HG03439 (cell line): Measurements from ENCODE around the gene DHRSX.
"Not testable (repeated sequence)": the region's sequence is repeated elsewhere in the genome, so short reads cannot be mapped to it uniquely, and the experiment has no call there.

Source experiments
- ATAC-seq: cut with Tn5 transposase; IDR thresholded peaks from one replicate; pipeline ENCODE4 v1.9.1; 2021; ENCODE audit warnings: mild to moderate bottlenecking, moderate library complexity; ENCODE audit not compliant: unreplicated experiment

Gene DHRSX

DNA sequence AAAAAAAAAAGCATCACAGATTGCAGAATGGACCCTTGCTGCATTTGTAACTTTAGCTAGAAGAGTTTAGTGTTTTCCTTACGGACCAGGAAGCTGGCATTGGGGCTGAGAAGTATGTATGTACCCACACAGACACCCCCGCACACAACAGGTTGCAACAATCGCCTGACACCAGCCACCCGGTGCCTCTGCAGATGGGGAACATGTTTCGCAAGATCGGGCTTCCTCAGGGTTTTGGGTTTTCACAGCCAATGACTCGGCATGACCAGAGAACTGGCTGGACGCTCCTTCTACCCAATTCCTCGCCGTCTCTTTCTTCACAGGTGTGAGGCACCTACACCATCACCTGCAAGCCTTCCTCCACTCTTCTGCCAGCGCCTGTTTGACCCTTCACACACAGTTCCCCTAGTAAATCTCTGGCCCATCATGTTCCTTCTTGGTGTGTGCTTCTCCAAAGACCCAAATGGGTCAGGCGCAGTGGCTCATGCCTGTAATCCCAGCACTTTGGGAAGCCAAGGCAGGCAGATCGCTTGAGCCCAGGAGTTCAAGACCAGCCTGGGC, 70.4 kb downstream of the DHRSX start:
- no peak for ATAC-seq

DNA sequence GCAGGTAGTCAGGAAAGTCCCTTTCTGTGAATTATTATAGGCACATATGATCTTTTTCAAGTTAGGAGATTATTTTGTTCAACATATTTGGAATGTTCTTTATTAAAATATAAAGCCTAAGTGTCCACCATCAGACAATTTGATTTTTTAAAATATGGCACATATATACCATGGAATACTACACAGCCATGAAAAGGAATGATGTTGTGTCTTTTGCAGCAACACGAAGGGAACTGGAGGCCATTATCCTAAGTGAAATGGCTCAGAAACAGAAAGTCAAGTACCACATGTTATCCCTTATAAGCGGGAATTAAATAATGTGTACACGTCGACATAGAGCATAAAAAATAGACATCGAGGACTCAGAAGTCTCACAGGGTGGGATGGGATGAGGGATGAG, 73.0 kb downstream of the DHRSX start:
- no peak for ATAC-seq

DNA sequence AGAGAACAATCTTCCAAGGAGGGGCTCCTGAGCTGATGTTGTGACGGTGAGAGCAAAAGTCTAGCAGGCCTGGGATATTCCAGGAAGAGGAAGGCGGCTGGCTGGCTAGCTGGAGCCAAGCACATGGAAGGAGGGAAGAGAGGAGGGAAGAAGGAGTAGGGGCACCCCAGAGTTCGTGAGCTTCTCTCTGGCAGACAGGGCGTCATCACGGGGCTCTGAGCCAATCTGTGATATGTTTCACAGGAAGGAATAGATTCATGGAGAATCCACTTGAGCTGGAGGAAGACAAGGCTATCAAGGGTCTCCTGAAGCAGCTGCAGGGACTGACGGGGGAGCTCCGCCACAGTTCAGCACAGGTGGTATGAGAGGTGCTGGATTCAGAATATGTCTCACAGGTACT, 73.6 kb downstream of the DHRSX start:
- ATAC-seq, result no peak

DNA sequence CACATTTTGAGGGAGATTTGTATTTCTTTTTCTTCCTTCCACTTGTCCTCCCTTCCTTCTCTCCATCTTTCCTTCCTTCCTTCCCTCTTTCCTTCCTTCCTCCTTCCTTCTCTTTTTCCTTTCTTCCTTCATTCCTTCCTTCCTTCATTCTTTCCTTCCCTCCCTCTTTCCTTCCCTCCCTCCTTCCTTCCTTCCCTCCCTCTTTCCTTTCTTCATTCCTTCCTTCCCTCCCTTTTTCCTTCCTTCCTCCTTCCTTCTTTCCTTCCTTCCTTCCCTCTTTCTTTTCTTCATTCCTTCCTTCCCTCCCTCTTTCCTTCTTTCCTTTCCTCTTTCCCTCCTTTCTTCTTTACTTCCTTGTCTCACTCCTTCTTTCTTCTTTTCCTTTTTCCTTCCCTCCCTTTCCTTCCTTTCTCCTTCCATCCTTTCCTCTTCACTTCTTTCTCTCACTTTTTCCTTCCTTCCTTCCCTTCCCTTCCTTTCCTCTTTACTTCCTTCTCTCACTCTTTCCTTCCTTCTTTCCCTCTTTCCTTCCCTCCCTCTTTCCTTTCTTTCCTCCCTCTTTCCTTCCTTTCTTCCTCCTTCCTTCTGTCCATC, 74.4 kb downstream of the DHRSX start:
- no peak for ATAC-seq

DNA sequence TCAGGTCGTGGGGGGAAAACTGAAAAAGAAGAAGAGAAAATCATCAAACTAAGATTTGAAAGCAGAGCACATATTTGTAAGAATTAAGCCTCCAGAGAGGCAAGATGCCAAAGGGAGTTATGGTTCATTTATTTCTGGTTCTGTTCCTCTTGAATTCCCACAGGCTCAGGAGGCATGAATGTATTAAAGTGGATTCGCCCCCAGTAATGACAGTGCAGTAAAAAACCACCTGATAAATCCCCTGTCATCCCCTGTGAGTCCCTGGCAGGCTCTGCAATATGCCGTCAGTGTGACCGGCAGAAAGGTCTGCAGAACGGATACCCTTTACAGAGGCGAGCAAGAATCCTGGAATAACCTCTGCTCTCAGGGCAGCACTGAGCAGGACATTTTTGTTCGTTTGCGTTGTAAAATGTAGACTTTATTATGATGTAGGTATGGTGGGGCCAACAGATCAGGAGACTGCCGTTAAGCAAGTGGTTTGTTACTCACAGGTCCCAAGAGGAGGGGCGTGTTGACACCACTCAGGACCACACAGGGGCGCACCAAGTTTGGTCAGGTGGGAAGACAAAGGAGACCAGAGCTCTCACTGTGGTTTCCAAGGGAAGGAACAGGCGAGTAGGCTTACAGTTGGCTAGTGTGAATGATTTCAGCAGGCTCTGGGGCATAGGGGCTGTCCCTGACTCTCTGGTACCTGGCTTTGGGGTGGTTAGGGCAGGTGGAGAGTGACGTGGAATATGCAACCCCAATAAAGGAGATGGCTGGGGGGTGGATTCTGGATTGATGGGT, 75.3 kb downstream of the DHRSX start:
- ATAC-seq, result no peak

DNA sequence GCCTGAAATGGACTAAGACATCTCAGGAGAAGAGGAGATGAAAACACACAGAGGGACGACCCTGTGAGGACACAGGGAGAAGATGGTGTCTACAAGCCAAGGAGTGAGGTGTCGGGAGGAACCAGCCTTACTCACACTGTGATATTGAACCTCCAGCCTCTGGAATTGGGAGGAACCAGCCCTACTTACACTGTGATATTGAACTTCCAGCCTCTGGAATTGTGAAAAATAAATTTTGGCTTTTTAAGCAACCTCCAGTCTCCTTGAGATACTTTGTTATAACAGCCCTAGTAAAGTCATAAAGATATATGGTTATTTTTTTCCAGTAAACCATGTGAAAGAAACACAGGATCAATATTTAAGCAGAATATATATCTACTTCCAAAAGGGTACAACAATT, 76.5 kb downstream of the DHRSX start:
- no peak for ATAC-seq

DNA sequence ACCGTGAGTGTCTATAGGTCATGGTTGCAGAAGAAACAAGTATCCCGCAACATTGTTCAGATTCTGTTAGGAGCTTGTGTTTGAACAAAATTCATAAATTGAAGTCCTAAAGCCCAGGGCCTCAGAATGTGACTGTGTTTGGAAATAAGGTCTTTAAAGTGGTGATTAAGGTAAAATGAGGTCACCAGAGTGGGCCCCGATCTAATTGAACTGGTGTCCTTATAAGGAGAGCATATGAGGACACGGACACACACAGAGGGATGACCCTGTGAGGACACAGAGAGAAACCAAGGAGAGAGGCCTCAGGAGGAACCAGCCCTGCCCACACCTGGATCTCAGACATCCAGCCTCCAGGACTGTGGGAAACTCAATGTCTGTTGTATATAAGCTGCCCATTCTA, 76.9 kb downstream of the DHRSX start:
- ATAC-seq, result no peak

DNA sequence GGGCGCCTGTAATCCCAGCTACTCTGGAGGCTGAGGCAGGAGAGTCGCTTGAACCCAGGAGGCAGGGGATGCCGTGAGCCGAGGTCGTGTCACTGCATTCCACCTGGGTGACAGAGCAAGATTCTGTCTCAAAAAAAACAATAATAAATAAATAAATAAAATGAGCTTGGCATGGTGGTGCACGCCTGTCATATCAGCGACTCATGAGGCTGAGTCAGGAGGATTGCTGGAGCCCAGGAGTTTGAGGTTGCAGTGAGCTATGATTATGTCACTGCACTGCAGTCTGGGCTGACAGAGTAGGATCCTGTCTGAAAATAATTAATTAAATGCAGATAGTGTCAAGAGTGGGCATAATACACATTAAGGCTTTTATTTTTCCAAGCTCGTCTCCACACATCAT, 77.5 kb downstream of the DHRSX start:
- ATAC-seq, result no peak

DNA sequence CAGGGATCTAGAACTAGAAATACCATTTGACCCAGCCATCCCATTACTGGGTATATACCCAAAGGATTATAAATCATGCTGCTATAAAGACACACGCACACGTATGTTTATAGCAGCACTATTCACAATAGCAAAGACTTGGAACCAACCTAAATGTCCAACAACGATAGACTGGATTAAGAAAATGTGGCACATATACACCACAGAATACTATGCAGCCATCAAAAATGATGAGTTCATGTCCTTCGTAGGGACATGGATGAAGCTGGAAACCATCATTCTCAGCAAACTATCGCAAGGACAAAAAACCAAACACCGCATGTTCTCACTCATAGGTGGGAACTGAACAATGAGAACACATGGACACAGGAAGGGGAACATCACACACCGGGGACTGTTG, 81.4 kb downstream of the DHRSX start:
- not testable (repeated sequence) for ATAC-seq

DNA sequence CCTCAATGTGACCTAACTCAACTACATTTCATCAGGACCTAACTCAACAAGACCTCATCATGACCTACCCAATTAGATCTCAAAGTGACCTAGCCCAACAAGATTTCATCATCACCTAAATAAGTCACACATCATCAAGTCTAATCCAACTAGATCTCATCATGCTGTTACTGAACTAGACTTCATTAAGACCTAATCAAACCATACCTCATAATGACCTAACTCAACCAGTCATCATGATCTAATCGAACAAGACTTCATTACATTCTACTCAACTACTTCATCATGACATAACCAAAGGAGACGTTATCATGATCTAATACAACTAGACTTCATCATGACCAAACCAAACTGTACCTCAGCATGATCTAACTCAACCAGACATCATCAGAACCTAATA, 82.8 kb downstream of the DHRSX start:
- no peak for ATAC-seq

DNA sequence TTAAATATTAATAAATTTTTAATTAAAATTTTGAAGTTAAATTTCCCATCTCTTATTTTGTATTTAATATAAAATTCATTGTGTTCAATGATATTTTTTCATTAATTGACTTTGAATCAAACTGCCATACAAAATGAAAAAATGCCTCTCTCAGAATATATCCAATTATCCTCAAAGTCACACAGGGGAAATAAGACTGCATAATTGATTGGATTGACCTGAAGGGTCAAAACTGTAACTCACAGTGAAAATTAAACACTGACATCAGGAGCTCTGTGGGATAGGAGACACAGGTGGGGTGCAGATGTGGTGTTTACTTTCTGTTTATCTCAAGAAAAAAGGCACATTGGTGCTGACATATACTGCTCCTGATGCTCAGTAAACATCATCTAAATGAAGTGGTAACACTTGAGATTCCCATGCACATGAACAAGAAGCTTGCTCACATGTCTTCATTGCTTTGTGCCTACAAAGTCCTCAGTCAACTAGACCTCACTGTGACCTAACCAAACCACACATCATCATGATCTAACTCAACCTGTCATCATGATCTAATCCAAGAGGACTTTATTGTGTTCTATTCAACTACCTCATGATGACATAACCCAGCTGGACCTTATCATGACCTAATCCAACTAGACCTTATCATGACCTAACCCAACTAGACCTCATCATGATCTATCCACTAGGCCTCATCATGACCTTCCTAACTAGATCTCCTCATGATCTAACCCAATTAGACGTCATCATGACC, 83.7 kb downstream of the DHRSX start:
- no peak for ATAC-seq

DNA sequence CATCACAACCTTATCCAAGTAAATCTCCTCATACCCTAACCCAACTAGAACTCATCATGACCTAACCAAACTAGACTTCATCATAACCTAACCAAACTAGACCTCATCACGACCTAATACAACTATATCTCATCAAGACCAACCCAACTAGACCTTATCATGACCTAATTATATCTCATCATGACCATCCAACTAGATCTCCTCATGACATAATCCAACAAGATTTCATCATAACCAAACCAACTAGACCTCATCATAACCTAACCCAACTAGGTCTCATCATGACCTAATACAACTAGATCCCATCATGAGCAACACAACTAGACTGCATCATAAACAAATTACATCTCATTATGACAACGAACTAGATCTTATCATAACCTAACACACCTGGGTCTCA, 86.4 kb downstream of the DHRSX start:
- no peak for ATAC-seq

DNA sequence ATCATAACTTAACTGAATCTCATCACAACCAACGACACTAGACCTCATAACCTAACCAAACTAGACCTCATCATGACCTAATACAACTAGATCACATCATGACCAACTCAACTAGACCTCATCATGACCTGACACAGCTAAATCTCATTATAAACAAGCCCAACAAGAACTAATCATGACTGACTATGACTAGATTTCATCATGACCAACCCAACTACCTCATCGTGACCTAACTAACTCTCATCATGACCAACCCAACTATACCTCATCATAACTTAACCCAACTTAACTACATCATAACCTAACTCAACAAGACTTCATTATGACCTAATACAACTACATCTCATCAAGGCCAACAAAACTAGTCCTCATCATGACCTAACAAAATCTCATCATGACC, 86.8 kb downstream of the DHRSX start:
- ATAC-seq, result no peak

DNA sequence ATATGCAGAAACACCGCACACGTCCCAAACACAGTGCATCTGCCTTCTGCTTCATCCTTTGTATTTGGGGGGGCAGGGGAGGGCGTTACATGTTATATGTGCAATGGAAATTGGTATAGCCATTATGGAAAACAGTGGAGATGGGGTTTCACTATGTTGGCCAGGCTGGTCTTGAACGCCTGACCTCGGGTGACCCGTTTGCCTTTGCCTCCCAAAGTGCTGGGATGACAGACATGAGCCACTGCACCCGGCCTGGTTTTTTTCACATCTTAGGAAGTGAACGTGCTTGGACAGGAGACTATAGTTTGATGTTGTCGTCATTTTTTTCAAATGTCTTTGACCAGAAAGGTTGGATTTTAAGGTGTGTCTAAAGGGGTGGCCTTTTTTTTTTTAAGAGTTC, 88.6 kb downstream of the DHRSX start:
- no peak for ATAC-seq

DNA sequence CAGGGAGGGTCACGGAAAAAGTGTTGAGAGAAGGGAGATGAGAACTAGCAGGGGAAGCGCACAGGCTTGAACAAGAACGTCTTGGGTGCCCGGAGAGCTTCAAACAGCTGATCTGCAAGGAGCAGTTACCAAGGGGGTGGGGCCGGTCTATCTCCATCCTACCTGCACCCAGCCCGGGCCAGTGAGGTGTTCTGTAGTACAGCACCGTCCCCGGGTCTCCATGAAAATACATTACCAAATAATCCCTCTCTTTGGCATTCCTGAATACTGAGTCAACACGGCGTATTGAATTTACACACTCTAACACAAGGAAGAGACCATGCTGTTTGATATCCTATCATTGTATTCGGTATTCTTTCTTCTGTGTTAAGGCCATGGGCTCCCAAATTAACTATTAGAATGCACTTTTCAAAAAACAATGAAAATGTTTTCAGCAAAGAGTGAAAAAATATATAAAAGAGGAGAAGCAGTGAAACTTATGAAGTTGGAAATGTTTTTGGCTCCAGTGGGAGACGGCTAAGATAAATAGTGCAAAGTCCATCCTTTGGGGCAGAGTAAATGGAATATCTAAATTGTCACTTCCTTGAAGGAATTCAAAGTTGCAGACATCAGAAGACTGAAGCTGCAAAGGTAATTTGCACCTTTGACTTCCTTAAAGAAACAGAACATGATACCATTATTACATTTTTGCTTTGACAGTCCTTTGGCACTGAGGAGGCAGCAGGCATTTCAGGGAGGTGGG, 90.3 kb downstream of the DHRSX start:
- ATAC-seq, result no peak

DNA sequence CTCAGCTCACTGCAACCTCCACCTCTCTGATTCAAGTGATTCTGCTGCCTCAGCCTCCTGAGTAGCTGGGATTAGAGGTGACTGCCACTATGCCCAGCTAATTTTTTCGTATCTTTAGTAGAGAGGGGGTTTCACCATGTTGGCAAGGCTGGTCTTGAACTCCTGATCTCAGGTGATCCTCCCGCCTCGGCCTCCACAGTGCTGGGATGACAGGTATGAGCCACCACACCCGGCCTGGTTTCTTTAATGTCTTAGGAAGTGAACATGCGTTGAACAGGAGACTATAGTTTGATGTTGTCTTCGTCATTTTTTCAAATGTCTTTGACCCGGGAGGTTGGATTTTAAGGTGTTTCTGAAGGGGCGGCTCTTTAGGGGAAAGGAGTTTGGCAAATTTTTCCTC, 91.0 kb downstream of the DHRSX start:
- no peak for ATAC-seq

DNA sequence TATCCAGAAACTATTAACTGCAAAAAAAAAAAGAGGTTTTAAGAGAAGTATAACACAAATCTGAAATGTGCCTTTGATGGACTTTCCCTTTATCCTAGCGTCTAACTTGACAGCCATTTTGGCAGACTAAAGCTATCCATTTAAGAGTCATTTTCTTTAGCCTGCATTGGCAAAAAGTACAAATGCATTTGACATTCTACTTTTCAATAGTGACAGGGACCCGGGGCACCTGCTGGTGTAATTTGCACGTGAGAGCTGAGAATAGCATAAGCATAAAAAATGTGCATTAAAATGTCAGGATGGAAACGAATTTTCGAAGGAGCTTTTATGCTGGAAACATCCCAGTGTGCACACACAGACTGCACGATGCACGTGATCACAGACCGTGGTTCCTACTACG, 91.9 kb downstream of the DHRSX start:
- no peak for ATAC-seq

DNA sequence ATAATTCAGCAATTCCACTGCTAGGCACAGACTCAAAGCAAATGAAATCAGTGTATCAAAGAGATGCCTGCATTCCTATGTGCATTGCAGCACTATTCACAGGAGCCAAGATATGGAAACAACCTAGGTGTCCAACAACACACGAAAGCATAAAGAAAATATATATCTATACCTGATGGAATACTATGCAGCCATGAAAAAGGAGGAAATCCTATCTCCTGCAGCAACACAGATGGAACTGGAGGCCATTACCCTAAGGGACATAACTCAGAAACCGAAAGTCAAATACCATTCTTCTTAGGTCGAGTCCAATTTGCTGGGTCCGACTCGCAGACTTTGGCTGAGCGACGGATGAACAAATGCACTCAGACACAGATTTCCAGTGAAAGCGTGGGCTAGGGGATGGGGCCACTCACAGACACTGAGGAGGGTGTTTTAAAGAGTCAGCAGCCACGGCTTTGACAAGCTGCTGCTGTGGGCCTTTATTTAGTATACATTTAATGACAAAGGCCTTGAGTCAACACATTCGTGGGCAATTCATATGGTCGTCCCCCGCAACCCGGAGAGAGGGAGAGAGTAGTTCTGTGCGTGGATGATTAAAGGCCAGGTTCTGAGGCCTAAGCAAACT, 93.8 kb downstream of the DHRSX start:
- ATAC-seq, result no peak

DNA sequence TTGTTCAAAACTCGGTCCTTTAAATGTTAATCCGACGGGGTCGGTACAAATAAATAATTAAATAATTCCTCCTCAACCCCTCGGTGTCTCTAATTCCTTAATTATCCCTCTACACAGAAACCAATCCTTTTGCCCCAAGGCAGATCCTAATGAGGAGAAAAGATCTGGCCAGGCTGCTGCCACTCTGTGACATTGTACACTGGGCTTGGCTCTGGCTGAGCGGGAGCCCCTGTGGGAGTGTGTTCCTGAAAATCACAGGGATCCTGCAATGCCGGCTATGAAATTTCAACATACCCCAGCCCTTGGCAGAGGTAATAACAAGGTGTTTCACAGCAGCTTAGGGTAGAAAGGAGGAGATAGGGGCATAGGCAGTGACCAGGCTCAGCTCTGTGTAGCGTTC, 96.0 kb downstream of the DHRSX start:
- ATAC-seq, result no peak

DNA sequence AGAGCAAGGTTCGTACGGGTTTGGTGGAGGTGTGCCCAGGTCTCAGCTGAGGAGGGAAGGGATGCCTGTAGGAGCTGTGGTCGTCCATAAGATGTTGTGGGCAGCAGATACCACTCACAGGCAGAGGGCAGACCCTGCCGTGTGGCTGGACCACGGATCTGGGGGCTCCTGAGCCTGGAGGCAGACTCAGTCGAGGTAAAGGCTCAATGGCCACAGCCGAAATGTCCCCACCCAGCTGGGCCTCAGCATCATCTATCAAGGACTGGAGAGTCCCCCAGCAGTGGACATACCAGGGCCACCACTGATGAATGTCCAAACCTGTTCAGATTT, 98.5 kb downstream of the DHRSX start:
- ATAC-seq, result no peak
